Activated CD8-positive, alpha-beta memory T cell treated with anti-CD3 and anti-CD28 coated beads for 24 hours (primary cell): Measurements from ENCODE around the gene HNRNPM.
A peak's percentile ranks its signal among the peaks of the same experiment; 100 is the strongest.
"Not testable (repeated sequence)": the region's sequence is repeated elsewhere in the genome, so short reads cannot be mapped to it uniquely, and the experiment has no call there.

Experiments
- DNase-seq: peaks from one replicate; pipeline ENCODE4 v3.0.0-alpha.2; 2020

Gene HNRNPM

GRCh38 chr19:8429044-8429443, 15.7 kb upstream of the HNRNPM start:
- no peak for DNase-seq

- DNase-seq: no peak
Measured at GRCh38 chr19:8429826-8430225, 14.9 kb upstream of the HNRNPM start.

- no peak for DNase-seq
Measured at GRCh38 chr19:8430650-8431049, 14.1 kb upstream of the HNRNPM start.

GRCh38 chr19:8438236-8438635, 6.5 kb upstream of the HNRNPM start:
- DNase-seq: no peak

GRCh38 chr19:8441725-8442544, 2.8 kb upstream of the HNRNPM start:
- no peak for DNase-seq

- not testable (repeated sequence) for DNase-seq
Measured at GRCh38 chr19:8444140-8444676, 567 bp upstream of the HNRNPM start.

GRCh38 chr19:8445488-8446001, 770 bp downstream of the HNRNPM start:
- peak; percentile 76 for DNase-seq

GRCh38 chr19:8446061-8446709, 1.4 kb downstream of the HNRNPM start:
- DNase-seq: no peak

- no peak for DNase-seq
Measured at GRCh38 chr19:8449830-8450229, 5.1 kb downstream of the HNRNPM start.

- no peak for DNase-seq
Measured at GRCh38 chr19:8451377-8451776, 6.6 kb downstream of the HNRNPM start.

GRCh38 chr19:8451885-8452284, 7.1 kb downstream of the HNRNPM start:
- DNase-seq: no peak

- DNase-seq: no peak
Measured at GRCh38 chr19:8452446-8453123, 7.8 kb downstream of the HNRNPM start.

GRCh38 chr19:8453616-8454015, 8.8 kb downstream of the HNRNPM start:
- DNase-seq: no peak

- DNase-seq: no peak
Measured at GRCh38 chr19:8454218-8454617, 9.4 kb downstream of the HNRNPM start.

- DNase-seq: no peak
Measured at GRCh38 chr19:8455018-8455417, 10.2 kb downstream of the HNRNPM start.

GRCh38 chr19:8456064-8456463, 11.3 kb downstream of the HNRNPM start:
- DNase-seq: no peak

GRCh38 chr19:8457209-8457608, 12.4 kb downstream of the HNRNPM start:
- DNase-seq: no peak

- no peak for DNase-seq
Measured at GRCh38 chr19:8457827-8458226, 13.1 kb downstream of the HNRNPM start.

- no peak for DNase-seq
Measured at GRCh38 chr19:8458380-8458779, 13.6 kb downstream of the HNRNPM start.

GRCh38 chr19:8459095-8459494, 14.3 kb downstream of the HNRNPM start:
- no peak for DNase-seq

GRCh38 chr19:8459520-8460270, 14.9 kb downstream of the HNRNPM start:
- DNase-seq: no peak

- DNase-seq: no peak
Measured at GRCh38 chr19:8460516-8461298, 15.9 kb downstream of the HNRNPM start.
